Embryonic facial prominence (tissue), 1 donor: ENCODE measurements around the gene AKT3.
"Not testable (repeated sequence)": the region's sequence is repeated elsewhere in the genome, so short reads cannot be mapped to it uniquely, and the experiment has no call there.

ENCODE experiments used
- DNase-seq: peaks from one replicate; pipeline ENCODE4 v3.0.0-alpha.2; 2016; ENCODE audit errors: extremely low spot score

AKT3 gene

GRCh38 chr1:243706563-243706962 lies 143.5 kb downstream of the AKT3 start:
- no peak for DNase-seq

- no peak for DNase-seq
These were observed 144.5 kb downstream of the AKT3 start for GRCh38 chr1:243705585-243705984.

GRCh38 chr1:243701872-243702271 lies 148.2 kb downstream of the AKT3 start:
- no peak for DNase-seq

GRCh38 chr1:243693800-243694199 lies 156.2 kb downstream of the AKT3 start:
- DNase-seq: no peak

GRCh38 chr1:243686159-243686558 lies 163.9 kb downstream of the AKT3 start:
- no peak for DNase-seq

- no peak for DNase-seq
These were observed 169.2 kb downstream of the AKT3 start for GRCh38 chr1:243680860-243681259.

GRCh38 chr1:243672539-243673074 lies 177.4 kb downstream of the AKT3 start:
- DNase-seq: no peak

GRCh38 chr1:243667591-243667990 lies 182.5 kb downstream of the AKT3 start:
- no peak for DNase-seq

- no peak for DNase-seq
These were observed 182.9 kb downstream of the AKT3 start for GRCh38 chr1:243667133-243667532.

GRCh38 chr1:243663651-243664050 lies 186.4 kb downstream of the AKT3 start:
- DNase-seq: no peak

GRCh38 chr1:243662169-243662568 lies 187.9 kb downstream of the AKT3 start:
- DNase-seq: not testable (repeated sequence)

- DNase-seq: no peak
These were observed 191.4 kb downstream of the AKT3 start for GRCh38 chr1:243658594-243659105.

GRCh38 chr1:243657793-243658192 lies 192.2 kb downstream of the AKT3 start:
- DNase-seq: no peak

- DNase-seq: not testable (repeated sequence)
These were observed 200.5 kb downstream of the AKT3 start for GRCh38 chr1:243649530-243649929.

GRCh38 chr1:243646841-243647240 lies 203.2 kb downstream of the AKT3 start:
- no peak for DNase-seq

GRCh38 chr1:243645281-243645680 lies 204.8 kb downstream of the AKT3 start:
- DNase-seq: no peak

GRCh38 chr1:243642936-243643335 lies 207.1 kb downstream of the AKT3 start:
- no peak for DNase-seq

GRCh38 chr1:243639027-243639658 lies 210.9 kb downstream of the AKT3 start:
- DNase-seq: no peak

- DNase-seq: no peak
These were observed 211.9 kb downstream of the AKT3 start for GRCh38 chr1:243638186-243638585.

GRCh38 chr1:243628476-243628907 lies 221.6 kb downstream of the AKT3 start:
- no peak for DNase-seq

- no peak for DNase-seq
These were observed 226.2 kb downstream of the AKT3 start for GRCh38 chr1:243623841-243624240.

- DNase-seq: no peak
These were observed 228.1 kb downstream of the AKT3 start for GRCh38 chr1:243621973-243622372.

GRCh38 chr1:243620096-243620495 lies 229.9 kb downstream of the AKT3 start:
- DNase-seq: no peak

GRCh38 chr1:243609698-243610097 lies 240.3 kb downstream of the AKT3 start:
- no peak for DNase-seq
